GM21737 (cell line): ENCODE results near the gene UBE2E1.
A peak's percentile ranks its signal among the peaks of the same experiment; 100 is the strongest.
"Not testable (repeated sequence)": the region's sequence is repeated elsewhere in the genome, so short reads cannot be mapped to it uniquely, and the experiment has no call there.

Source experiments
- ATAC-seq: cut with Tn5 transposase; IDR thresholded peaks from one replicate; pipeline ENCODE4 v1.9.1; 2021; ENCODE audit warnings: mild to moderate bottlenecking, moderate library complexity; ENCODE audit not compliant: unreplicated experiment

Gene UBE2E1

DNA sequence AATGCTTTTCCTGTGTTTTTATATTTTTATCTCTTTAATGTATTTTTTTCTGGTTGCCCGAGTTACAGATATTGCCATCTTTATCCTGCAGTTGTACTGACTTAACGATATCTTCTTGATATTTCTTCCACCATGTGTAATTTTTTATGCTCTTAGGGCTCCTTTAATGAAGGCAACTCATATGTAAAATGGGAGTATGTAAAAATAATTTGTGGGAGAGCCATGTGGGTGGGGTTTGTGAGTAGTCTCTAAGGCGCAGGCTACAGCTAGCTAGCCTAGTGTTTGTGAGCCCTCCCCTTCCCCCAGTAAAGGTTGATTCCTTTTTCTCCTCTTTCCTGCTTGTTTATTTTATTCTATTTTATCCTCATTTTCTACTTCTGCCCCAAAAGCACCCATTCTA, 38.1 kb downstream of the UBE2E1 start:
- ATAC-seq = no peak

DNA sequence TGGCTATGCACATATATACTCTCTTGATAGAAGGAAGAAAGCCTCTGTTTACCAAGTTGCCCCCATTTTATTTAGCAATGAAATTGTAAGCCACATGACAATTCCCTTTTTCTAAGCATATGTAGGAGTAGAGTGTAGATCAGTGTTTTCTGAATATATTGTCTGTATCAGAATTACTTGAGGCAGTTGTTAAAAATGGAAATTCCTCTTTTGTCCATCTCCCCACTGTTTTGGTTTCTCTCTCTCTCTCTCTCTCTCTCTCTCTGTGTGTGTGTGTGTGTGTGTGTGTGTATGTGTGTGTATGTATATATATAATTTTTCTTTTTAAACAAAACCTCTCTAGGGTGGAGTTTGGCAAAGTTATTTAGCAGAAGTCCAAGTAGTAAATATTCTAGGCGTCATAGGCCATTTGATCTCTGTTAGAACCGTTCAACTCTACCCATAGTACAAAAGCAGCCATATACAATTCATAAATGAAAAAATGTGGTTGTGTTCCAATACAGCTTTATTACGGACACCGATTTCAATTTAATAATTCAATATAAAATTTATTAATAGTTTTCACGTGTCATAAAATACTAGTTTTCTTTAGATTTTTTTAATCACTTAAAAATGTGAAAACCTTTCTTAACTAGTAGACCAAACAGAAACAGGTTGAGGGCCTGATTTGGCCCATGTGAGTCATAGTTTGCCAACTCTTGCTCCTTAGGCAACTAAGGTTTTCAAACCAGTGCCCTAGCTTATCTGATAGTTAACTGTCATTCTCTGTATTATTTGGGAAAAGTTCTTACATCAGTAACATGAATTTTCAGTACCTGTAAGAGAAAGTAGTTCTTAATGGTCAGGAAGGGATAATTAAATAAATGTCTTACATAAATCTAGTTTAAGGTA, 39.8 kb downstream of the UBE2E1 start:
- no peak for ATAC-seq

DNA sequence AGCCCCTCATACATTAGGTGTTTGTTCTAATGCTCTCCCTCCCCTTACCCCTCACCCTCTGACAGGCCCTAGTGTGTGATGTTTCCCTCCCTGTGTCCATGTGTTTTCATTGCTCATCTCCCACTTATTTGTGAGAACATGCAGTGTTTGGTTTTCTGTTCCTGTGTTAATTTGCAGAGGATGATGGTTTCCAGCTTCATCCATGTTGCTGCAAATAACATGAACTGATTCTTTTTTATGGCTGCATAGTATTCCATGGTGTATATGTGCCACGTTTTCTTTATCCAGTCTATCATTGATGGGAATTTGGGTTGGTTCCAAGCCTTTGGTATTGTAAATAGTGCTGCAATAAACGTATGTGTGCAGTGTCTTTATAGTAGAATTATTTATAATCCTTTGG, 43.7 kb downstream of the UBE2E1 start:
- not testable (repeated sequence) for ATAC-seq

DNA sequence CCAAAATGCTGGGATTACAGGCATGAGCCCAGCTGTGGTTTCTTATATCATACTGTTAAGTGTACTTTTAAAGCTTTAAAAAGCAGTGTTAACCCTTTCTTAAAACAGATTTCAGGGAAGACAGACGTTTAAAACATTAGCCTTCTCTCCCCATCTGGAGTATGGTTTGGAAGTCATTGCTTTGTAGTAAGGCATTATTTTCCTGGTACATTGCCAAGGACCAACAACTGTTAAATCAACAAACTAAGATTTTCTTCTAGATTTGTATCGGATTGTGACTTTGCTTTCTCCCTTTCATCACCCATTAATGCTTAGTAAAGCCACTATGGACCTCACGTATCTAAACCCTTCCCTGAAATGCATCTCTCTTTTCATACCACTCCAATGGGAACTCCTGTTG, 50.5 kb downstream of the UBE2E1 start:
- no peak for ATAC-seq

DNA sequence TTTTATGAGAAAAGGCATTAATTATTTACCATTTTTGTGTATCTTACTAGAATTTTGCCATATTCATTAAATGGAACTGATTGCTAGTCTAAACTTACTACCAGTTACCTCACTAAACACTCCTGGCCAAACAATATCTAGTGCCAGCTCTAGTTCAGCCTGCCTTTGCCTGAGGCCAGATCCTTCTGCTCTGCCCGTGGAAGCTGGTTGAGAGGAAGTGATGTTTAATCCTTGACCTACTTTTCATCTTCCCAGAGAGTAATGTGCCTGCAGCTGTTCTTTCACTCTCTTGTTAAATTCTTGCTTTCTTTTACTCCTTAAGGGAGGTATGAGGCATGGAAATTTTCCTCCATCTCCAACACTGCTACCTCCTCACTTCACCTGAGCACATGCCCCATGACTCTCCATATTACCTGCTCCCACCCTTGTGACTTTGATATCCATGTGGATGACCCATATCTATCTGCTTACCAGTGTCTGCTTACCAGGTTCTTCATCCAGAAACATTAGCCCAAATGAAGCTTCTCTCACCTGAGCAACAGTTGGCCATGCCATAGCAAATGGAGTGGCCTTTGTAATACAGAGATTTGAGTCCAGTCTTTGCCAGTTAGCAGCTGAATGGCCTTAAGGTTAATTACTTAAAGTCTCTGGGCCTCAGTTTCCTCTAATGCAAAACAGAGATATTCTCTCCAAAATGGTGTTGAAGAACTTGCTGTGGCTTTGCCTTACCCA, 53.4 kb downstream of the UBE2E1 start:
- ATAC-seq = no peak

DNA sequence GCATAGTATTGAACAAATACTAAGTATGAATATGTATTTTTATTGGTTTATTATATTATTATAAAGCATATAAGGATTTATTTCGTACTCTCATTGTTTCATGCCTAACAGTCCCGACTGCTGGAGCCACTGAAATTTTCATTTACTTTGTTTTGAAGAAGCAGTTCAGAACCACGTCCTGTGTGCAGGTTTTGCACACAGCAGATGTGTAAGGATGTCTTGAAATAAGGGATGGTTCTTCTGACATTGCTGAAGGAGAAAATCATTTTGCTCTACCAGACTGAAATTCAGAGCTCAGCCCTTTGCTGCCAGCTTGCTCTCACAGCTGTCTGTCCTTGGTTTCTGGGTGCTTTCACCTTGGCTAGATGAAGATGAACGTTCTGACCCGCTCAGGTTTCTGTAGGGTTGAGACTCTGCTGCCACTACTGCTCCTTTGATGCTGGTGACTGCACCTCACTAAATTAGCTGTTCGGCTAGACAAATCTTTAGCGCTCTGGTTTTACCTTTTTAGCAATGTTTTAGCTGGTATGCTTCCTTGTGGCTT, 54.2 kb downstream of the UBE2E1 start:
- no peak for ATAC-seq

DNA sequence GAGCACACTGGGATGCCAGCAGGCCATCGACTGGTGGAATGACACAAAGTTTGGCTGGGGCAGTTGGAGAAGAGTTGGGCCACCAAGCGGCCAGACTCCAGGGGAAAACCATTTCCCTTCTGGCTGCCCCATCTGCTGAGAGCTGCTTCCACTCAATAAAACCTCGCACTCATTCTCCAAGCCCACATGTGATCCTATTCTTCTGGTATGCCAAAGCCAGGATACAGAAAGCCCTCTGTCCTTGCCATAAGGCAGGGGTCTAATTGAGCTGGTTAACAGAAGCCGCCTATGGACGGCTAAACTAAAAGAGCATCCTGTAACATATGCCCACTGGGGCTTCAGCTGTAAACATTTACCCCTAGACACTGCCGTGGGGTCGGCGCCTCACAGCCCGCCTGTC, 55.9 kb downstream of the UBE2E1 start:
- ATAC-seq = no peak

DNA sequence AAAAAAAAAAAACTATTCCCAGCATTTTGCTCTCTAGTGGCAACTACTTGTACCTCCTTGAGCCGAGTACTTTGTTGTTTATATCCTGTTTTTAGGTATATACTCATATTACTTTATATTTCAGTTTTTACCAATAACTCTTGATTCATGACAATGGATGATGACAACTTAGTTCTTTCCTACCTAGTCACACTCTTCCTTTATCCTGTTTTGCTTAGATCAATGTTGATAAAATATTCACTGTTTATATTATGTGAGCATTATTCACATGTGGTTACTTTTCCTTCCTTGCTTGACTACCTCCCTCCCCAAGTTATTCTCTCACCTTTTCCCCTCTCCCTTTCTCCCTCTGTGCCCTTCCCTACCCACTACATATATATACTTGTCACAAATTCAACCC, 57.3 kb downstream of the UBE2E1 start:
- no peak for ATAC-seq

DNA sequence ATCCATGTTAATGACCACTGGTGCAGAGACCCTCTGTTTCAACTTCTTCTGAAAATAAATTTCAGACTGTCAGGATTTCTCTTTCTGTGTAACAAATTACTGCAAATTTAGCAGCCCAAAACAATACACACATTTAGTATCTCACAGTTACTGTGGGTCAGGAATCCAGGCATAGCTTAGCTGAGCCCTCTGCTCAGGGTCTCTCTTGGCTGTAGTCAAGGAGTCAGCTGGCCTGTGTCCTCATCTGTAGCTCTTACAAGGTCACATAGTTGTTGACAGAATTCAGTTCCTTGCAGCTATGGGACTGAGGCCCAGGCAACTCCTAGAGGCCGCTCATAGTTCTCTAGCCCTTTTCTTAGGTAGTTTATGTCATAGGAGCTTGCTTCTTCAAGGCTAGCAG, 59.2 kb downstream of the UBE2E1 start:
- ATAC-seq = no peak

DNA sequence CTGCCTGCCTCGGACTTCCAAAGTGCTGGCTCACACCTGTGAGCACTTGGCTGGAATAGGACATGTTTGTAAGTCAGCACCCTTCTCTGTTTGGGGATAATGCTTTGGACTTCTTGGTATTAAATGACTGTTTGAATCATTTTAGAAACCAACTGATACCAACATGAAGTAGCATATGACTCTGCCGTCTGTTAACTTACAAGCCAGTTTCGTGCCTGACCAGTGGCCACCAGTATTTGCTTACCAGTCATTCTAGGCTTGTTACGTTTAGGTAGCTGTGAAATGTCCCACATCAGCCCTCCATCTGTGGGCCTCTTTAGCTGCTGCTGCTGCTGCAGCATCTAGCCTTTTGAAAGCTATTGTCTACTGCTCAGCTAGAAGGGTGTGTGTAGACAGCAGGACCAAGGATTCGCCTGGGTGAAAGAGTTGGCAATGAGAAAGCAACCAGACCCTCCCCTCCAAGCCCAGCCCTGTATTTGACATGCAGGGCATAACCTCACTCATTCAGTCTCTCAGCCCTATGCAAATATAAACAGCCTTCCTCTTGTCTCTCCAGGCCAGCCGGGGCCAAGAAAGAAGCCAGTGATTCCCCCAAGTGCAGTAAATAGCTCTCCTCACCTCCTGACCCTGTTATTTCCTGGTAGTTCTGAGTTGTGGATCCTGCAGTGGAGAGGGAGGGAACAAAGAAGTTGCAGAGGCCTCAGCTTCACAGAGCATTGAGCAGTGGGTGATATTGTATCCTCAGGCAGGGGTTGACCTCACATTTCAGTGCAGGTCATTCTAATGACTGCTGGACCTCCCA, 60.0 kb downstream of the UBE2E1 start:
- peak; percentile 72 for ATAC-seq

DNA sequence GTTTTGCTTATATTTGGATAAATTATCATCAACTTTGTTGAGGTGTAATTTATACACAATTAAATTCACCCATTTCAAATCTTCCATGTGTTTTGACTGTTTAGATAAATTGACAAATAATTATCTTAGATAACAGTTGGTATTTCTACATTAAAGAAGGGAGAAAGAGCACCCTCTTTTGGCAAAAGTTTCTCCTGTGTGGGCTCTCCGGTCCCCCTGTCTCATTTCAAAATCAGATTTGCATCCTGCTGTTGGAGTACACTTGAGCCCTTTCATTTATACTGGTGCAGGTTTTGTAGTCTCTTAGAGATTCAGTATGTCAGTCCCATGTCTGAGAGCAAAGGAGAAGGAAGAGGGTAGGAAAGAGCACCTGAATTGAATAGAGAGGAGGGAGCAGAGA, 61.6 kb downstream of the UBE2E1 start:
- no peak for ATAC-seq

DNA sequence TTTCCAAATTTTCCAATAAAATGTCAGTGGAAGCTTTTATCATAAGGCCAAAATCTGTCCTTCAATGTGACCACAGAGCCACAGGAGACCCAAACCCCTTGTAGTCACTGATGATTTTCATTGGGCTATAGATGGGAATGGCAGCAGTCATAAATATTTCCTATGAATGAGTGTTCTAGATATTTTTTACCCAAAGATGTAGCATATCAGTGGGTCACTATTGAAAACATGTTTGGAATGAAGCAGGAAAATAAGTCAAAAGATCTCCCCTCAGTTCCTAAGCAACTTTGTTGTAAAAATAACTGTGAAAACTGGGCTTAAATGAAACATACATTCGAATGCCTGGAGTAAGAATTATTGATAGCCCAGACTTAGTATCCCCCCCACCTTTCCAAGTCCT, 62.1 kb downstream of the UBE2E1 start:
- no peak for ATAC-seq

DNA sequence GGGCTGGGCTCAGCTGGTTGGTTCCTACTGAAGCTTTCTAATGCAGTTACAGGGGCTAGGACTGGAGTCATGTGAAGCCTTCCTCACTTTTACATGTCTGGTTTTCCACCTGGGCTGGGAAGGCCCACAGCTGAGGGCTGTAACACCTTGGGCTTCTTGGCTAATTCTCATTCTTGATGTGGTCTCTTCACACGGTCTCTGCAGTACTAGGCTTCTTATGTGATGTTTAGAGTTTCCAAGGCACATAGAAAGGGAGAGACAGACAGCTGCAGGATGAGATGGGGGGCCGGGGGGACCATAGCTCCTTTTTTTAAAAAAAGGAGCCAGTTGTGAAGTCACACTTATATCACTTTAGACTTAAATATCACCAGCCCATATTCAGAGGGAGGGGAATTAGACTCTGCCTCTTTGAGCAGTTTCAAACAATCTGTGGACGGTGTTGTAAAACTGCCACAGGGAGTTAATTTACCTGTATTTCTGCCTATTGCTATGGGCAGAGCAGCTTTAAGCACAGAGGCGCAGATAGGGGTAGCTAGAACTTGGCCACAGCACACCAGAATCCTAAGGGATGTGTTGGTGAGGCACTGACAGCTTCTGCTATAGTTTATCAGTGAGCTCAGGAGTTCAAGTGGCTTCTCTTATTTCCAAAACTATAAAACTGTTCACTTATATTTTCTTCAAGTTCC, 64.4 kb downstream of the UBE2E1 start:
- ATAC-seq = no peak

DNA sequence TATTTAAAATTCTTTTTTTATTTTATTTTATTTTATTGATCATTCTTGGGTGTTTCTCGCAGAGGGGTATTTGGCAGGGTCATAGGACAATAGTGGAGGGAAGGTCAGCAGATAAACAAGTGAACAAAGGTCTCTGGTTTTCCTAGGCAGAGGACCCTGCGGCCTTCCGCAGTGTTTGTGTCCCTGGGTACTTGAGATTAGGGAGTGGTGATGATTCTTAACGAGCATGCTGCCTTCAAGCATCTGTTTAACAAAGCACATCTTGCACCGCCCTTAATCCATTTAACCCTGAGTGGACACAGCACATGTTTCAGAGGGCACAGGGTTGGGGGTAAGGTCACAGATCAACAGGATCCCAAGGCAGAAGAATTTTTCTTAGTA, 64.9 kb downstream of the UBE2E1 start:
- ATAC-seq = not testable (repeated sequence)

DNA sequence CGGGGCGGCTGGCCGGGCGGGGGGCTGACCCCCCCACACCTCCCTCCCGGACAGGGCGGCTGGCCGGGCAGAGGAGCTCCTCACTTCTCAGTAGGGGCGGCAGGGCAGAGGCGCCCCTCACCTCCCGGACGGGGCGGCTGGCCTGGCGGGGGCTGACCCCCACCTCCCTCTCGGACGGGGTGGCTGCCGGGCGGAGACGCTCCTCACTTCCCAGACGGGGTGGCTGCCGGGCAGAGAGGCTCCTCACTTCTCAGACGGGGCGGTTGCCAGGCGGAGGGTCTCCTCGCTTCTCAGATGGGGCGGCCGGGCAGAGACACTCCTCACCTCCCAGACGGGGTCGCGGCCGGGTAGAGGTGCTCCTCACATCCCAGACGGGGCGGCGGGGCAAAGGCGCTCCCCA, 65.6 kb downstream of the UBE2E1 start:
- not testable (repeated sequence) for ATAC-seq

DNA sequence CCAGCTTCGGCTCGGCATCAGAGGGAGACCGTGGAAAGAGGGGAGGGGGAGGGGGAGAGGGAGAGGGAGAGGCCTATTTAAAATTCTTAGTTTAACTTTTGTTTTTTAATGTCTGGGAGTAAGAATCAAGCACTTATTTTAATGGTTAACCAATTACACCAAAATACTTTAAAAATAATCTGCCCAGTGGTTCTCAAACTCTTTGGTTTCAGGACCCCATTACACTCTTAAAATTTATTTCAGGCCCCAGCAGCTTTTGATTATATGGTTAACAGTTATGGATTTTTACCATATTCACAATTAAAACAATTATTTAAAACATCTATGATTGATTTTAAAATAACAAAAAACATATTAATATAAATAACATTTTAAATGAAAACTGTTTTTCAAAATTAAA, 66.6 kb downstream of the UBE2E1 start:
- no peak for ATAC-seq

DNA sequence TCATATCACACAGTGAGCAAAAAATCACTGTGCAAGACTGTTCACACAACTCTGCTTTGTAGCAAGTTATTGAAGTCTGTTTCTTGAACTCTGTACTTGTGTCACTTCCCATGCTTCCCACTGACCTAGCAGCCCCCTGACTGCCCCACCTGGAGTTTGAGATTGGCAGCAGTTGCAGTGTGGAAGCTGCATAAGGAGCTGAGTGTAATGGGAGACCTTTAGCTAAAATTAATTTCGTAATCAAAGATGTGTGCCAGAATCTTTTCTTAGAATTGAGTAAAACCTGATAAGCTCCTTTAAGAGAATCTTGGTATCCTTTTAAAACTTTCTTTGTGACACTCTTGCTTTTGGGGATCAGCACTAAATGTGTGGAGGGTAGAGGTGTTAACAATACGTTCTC, 68.2 kb downstream of the UBE2E1 start:
- ATAC-seq = no peak

DNA sequence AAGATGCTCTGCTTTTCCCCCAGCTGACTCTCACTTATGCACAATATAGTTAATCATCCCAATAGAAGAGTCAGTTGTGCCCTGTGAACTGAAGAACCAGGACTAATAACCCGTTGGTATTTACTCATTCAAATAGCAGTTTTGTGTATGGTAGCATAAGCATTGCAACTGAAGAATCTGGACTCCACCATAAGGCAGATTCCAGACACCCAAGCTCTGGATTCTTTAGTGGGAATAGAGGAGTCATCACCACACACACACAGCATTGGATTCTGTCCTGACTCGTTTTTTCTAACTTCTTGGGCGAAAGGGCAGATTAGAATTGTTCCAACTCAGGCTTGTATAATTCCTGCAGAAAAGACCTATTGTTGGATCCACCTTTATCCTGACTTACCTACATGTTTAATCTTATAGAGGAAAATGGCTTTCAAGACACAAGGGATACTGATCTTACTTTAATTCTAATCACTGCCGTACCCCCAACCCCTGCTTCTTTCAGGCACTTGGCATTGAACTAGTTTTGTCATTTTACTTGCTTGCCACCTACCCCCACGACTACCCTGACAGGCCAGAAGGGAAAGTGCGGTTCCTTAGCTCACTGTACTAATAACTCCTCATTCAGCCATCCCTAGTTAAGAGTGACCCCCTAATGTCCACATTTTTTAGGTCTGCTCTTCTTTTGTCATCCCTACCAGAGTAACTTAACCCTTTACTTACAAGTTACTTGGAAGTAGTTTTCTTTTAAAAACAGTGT, 68.8 kb downstream of the UBE2E1 start:
- ATAC-seq = no peak

DNA sequence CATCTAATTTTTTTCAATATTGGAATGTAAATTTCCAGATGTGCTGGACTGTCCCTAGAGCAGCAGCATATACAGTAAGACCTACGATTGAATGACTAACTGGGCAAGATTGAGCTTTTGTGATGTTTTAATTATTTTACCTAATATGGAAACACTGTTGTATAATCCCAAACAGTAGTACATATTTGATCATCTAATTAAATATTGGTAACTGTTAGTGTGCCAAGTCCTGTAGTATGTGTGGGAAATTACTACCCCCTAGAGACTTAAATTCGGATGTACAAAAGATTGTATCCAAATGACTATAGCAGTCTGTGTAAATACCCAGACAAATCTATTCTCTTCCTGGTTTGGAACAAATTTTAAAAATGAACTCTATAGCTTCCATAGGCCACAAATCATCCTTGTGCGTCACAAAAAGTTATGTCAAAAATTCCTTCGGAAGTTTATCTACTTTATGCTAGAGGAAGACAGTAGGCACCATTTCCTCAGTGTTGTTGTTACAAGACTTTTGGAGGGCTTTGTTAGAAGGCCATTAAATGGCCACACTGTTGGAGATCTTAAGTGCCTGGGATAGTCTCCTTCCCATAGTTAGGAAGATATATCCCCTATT, 69.5 kb downstream of the UBE2E1 start:
- ATAC-seq = no peak

DNA sequence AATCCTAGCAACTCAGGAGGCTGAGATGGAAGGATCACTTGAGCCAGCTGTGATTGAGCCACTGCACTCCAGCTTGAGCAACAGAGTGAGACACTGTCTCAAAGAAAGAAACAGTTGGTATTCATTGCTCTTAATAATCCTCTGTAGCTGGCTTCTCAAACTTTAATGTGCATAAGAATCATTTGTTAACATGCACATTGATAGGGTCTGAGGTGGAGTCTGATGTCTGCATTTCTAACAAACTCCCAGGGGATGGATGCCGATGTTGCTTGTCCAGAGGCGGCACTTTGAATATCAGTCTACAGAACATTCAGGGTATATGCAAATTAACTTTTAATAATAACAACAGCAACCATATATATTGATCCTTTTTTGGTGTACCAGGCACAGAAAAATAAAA, 71.2 kb downstream of the UBE2E1 start:
- ATAC-seq = no peak
